ENCODE data around the gene ZNF678. TPM values are rescaled to one million over a fixed set of nuclear protein-coding genes. Genes with fewer than 3 reads are reported as not detected.
"Not testable (repeated sequence)": the region's sequence is repeated elsewhere in the genome, so short reads cannot be mapped to it uniquely, and the experiment has no call there.

ZNF678 gene
- total and polyA plus RNA-seq, 7 donors = 1.2 to 15.3 (median 5.3) TPM

GRCh38 chr1:227604446-227604845 is 41.1 kb downstream of the ZNF678 start:
- no peaks in the 10 kb centered on the region for H3K36me3 ChIP-seq
- H3K4me3 ChIP-seq = no peak overlapping the region
- H3K27me3 ChIP-seq = no peaks in the 10 kb centered on the region
- intact Hi-C loops (cut with DNase I) = no loop called here
- TF ChIP-seq POLR2A (IDR thresholded peaks at IDR 0.05) (no peak), CTCF (IDR thresholded peaks at IDR 0.05) (no peak), POLR2AphosphoS5 (IDR thresholded peaks at IDR 0.05) (no peak), EP300 (IDR thresholded peaks at IDR 0.05) (no peak)
- 92 to 94% methylated on average over 3 of the region's 3 CpGs for WGBS, 2 donors
- no peak overlapping the region for H3K27ac ChIP-seq
- H3K9me3 ChIP-seq = peaks cover 0 to 21% (median 0%) of the 10 kb centered on the region in 4 donors
- DNase-seq = no peak
- no peaks in the 10 kb centered on the region for H3K4me1 ChIP-seq

GRCh38 chr1:227606271-227606670 is 42.9 kb downstream of the ZNF678 start:
- intact Hi-C loops (cut with DNase I); H3K27me3 ChIP-seq; H3K27ac ChIP-seq; H3K36me3 ChIP-seq; H3K4me1 ChIP-seq; DNase-seq; H3K4me3 ChIP-seq: not testable (repeated sequence)
- peaks cover 0 to 16% (median 0%) of the 10 kb centered on the region in 4 donors for H3K9me3 ChIP-seq
- WGBS, 2 donors = 93 to 96% methylated on average over 9 of the region's 9 CpGs

- WGBS, 2 donors = 96 to 97% methylated on average over 3 of the region's 3 CpGs
Measured at GRCh38 chr1:227607336-227607898, 44.1 kb downstream of the ZNF678 start.

GRCh38 chr1:227612658-227613057 is 49.3 kb downstream of the ZNF678 start:
- Histone ChIP-seq H3K4me3 (no peak overlapping the region), H3K36me3 (no peaks in the 10 kb centered on the region), H3K27me3 (no peaks in the 10 kb centered on the region), H3K9me3 (peaks cover 0 to 25% (median 0%) of the 10 kb centered on the region in 4 donors), H3K4me1 (no peaks in the 10 kb centered on the region), H3K27ac (no peak overlapping the region)
- 94 to 98% methylated on average over 1 of the region's 1 CpG for WGBS, 2 donors
- TF ChIP-seq POLR2AphosphoS5 (IDR thresholded peaks at IDR 0.05) (no peak), EP300 (IDR thresholded peaks at IDR 0.05) (no peak), CTCF (IDR thresholded peaks at IDR 0.05) (no peak), POLR2A (IDR thresholded peaks at IDR 0.05) (no peak)
- intact Hi-C loops (cut with DNase I) = no loop called here
- no peak for DNase-seq

More at GRCh38 chr1:227607336-227607898, 44.1 kb downstream of the ZNF678 start:
- no peaks in the 10 kb centered on the region for H3K27me3 ChIP-seq
- peaks cover 0 to 22% (median 0%) of the 10 kb centered on the region in 4 donors for H3K9me3 ChIP-seq
- H3K27ac ChIP-seq = no peak overlapping the region
- intact Hi-C loops (cut with DNase I) = no loop called here
- H3K4me3 ChIP-seq = no peak overlapping the region
- H3K4me1 ChIP-seq = no peaks in the 10 kb centered on the region
- H3K36me3 ChIP-seq = no peaks in the 10 kb centered on the region
- TF ChIP-seq POLR2AphosphoS5 (IDR thresholded peaks at IDR 0.05) (no peak), EP300 (IDR thresholded peaks at IDR 0.05) (no peak), CTCF (IDR thresholded peaks at IDR 0.05) (no peak), POLR2A (IDR thresholded peaks at IDR 0.05) (no peak)
- DNase-seq = no peak

- intact Hi-C loops (cut with DNase I) = no loop called here
- no peak for DNase-seq
- Histone ChIP-seq H3K9me3 (peaks cover 0 to 25% (median 0%) of the 10 kb centered on the region in 4 donors), H3K36me3 (no peaks in the 10 kb centered on the region), H3K4me1 (no peaks in the 10 kb centered on the region), H3K27me3 (no peaks in the 10 kb centered on the region), H3K27ac (no peak overlapping the region), H3K4me3 (no peak overlapping the region)
- 93 to 97% methylated on average over 1 of the region's 1 CpG for WGBS, 2 donors
- TF ChIP-seq POLR2A (IDR thresholded peaks at IDR 0.05) (no peak), EP300 (IDR thresholded peaks at IDR 0.05) (no peak), CTCF (IDR thresholded peaks at IDR 0.05) (no peak), POLR2AphosphoS5 (IDR thresholded peaks at IDR 0.05) (no peak)
Measured at GRCh38 chr1:227613526-227613925, 50.2 kb downstream of the ZNF678 start.

All from sigmoid colon (tissue), 7 donors.